Activated naive CD8-positive, alpha-beta T cell treated with anti-CD3 and anti-CD28 coated beads, Interleukin-2, amount 10 ng/mL, durations not matched to agents 7 days and 5 days (primary cell): ENCODE results near the gene FAM98B. TPM values are rescaled to one million over a fixed set of nuclear protein-coding genes. Genes with fewer than 3 reads are reported as not detected.

Experiments used
- total RNA-seq, 2 experiments: library from RNA; stranded (reverse); gene quantifications; one replicate each; pipeline ENCODE4 v1.2.3, GENCODE V29; 2021

Gene FAM98B
- total RNA-seq, 2 experiments from 2014 or later, result 24.1 to 34.6 TPM

Other genes with a start within 250 kb of the FAM98B start
- 1 to 10 TPM in 1 of 2 experiments, under 1 TPM in 1; 0.77 to 1.2 TPM for gene SPRED1, start 201.3 kb upstream of the FAM98B start, total RNA-seq
- 100 to 1,000 TPM; 175 to 179 TPM for gene RASGRP1, start 110.7 kb downstream of the FAM98B start, total RNA-seq